ENCODE measurements around the gene C20orf96.

GRCh38 chr20:327186-328026 lies 36.9 kb upstream of the C20orf96 start:
- TF ChIP-seq EZH2phosphoT487 (IDR thresholded peaks at IDR 0.05; ENCODE audit: insufficient read depth, low read depth) (no peak), EZH2 (IDR thresholded peaks at IDR 0.05; ENCODE audit: insufficient read depth, poor library complexity, severe bottlenecking) (no peak)

All from GM23248 (cell line).